CD4-positive, alpha-beta memory T cell (primary cell): ENCODE results near the gene PDILT. TPM values are rescaled to one million over a fixed set of nuclear protein-coding genes. Genes with fewer than 3 reads are reported as not detected.

Source experiments
- CTCF ChIA-PET: fragments of 350-600 bp; sonication (Branson Sonifier 250); formaldehyde crosslinking; loops from one replicate; lab custom pipeline; 2021; ENCODE audit warnings: inconsistent platforms; ENCODE audit not compliant: partially characterized antibody; lab: Charles Lee
- POLR2A ChIA-PET: fragments of 350-600 bp; sonication (Branson Sonifier 250); formaldehyde crosslinking; loops from one replicate; lab custom pipeline; 2021; ENCODE audit not compliant: partially characterized antibody; lab: Charles Lee
- DNase-seq, 5 donors: peaks; one replicate each; pipeline versions ENCODE4 v3.0.0 to v3.0.0-alpha.2; 2020 to 2022; ENCODE audit warnings: mixed read lengths in 1 of 5
- H3K27ac ChIP-seq: one replicate; pipeline ENCODE4 v1.7.0; 2013; ENCODE audit warnings: low read depth, low read length
- H3K27me3 ChIP-seq: 2 replicates; pipeline ENCODE4 v1.7.0; 2013; ENCODE audit warnings: mild to moderate bottlenecking, low read length, moderate library complexity; ENCODE audit not compliant: insufficient read depth
- H3K36me3 ChIP-seq: 2 replicates; pipeline ENCODE4 v1.7.0; 2013; ENCODE audit warnings: mild to moderate bottlenecking, low read length, moderate library complexity; ENCODE audit not compliant: insufficient read depth
- H3K4me1 ChIP-seq: 2 replicates; pipeline ENCODE4 v1.7.0; 2013; ENCODE audit warnings: mild to moderate bottlenecking, low read length, moderate library complexity; ENCODE audit not compliant: insufficient read depth
- H3K4me3 ChIP-seq, 2 donors: one replicate each; pipeline ENCODE4 v1.7.0; 2013; ENCODE audit warnings: low read length in 2 of 2, mild to moderate bottlenecking in 1 of 2
- H3K9me3 ChIP-seq, 2 donors: one replicate each; pipeline ENCODE4 v1.7.0; 2013; ENCODE audit warnings: low read length in 2 of 2, control low read depth in 1 of 2; ENCODE audit not compliant: control insufficient read depth in 1 of 2
- H3K27ac Mint-ChIP-seq, 7 donors: one replicate each; pipeline ENCODE4 v1.8.0; 2020 to 2021; ENCODE audit warnings: mixed read lengths in 7 of 7, mild to moderate bottlenecking in 6 of 7, inconsistent platforms in 3 of 7, moderate library complexity in 3 of 7
- H3K27me3 Mint-ChIP-seq, 2 donors: one replicate each; pipeline ENCODE4 v1.8.0; 2020 to 2021; ENCODE audit warnings: mixed read lengths in 2 of 2
- H3K36me3 Mint-ChIP-seq, 2 donors: one replicate each; pipeline ENCODE4 v1.8.0; 2020 to 2021; ENCODE audit warnings: mixed read lengths in 2 of 2, inconsistent platforms in 1 of 2, mild to moderate bottlenecking in 1 of 2
- H3K4me1 Mint-ChIP-seq, 4 donors: one replicate each; pipeline ENCODE4 v1.8.0; 2020 to 2021; ENCODE audit warnings: mixed read lengths in 4 of 4, mild to moderate bottlenecking in 1 of 4
- H3K4me3 Mint-ChIP-seq, 8 donors: one replicate each; pipeline ENCODE4 v1.8.0; 2020 to 2021; ENCODE audit warnings: mixed read lengths in 8 of 8, mild to moderate bottlenecking in 7 of 8, moderate library complexity in 6 of 8, inconsistent platforms in 3 of 8
- H3K9me3 Mint-ChIP-seq, 8 donors: one replicate each; pipeline ENCODE4 v1.8.0; 2020 to 2021; ENCODE audit warnings: mixed read lengths in 8 of 8, mild to moderate bottlenecking in 5 of 8, inconsistent platforms in 3 of 8, moderate library complexity in 1 of 8
- intact Hi-C: fragments of 100-400 bp; cut with micrococcal nuclease; formaldehyde crosslinking; loops from one replicate; pipeline ENCODE4 v1.15.1; 2023
- polyA plus RNA-seq, 2 donors: library from polyadenylated mRNA; unstranded; fragments of 300-500 nt; fragmentation: Illumina TruSeq; gene quantifications; one replicate each; pipeline ENCODE4 v1.2.3, GENCODE V29; 2021
- total RNA-seq, 2 experiments: library from RNA; stranded (reverse); gene quantifications; one replicate each; pipeline ENCODE4 v1.2.3, GENCODE V29; 2021

PDILT gene
- total and polyA plus RNA-seq, 4 experiments from 2014 or later: not detected

DNA sequence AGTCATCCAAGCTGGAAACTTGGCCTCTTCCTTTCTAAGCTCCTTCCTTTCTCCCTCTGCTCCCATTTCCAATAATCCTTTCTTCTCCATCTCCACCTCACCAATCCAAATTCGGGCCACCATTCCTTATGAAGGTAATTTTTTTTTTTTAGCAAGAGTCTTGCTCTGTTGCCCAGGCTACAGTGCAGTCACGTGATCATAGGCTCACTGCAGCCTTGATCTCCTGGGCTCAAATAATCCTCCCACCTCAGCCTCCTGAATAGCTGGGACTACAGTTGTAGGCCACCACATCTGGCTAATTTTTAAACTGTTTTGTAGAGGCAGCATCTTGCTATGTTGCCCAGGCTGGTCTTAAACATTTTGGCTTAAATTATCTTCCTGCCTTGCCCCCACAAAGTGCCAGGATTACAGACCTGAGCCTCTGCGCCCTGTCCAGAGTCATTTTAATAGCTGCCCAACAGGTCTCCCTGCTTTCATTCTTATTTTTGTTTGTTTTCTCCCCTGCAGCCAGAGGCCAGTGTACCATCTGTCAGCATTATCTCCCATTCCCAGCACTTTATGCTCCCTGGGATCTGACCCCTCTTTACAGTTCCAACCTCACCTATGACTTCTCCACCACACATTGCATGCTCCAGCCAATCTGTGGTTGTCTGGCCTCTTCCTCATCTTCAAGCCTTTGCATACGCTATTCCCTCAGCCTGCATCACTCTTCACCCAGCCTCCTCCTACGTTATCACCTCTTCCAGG is 75.0 kb downstream of the PDILT start:
- no peak overlapping the region for H3K4me3 ChIP-seq
- no peaks in the 10 kb centered on the region for H3K4me1 ChIP-seq
- CTCF ChIA-PET: no interaction called here
- intact Hi-C loops: no loop called here
- H3K36me3 Mint-ChIP-seq: no peaks in the 10 kb centered on the region
- H3K27me3 Mint-ChIP-seq: peaks cover 0 to 2% of the 10 kb centered on the region in 2 donors
- H3K4me3 Mint-ChIP-seq: no peak overlapping the region
- H3K27ac ChIP-seq: no peak overlapping the region
- H3K36me3 ChIP-seq: no peaks in the 10 kb centered on the region
- H3K27me3 ChIP-seq: no peaks in the 10 kb centered on the region
- H3K9me3 Mint-ChIP-seq: peaks cover 0 to 4% (median under 1%) of the 10 kb centered on the region in 8 donors
- POLR2A ChIA-PET: no interaction called here
- no peak for DNase-seq
- no peaks in the 10 kb centered on the region for H3K4me1 Mint-ChIP-seq
- H3K9me3 ChIP-seq: no peaks in the 10 kb centered on the region
- H3K27ac Mint-ChIP-seq: no peak overlapping the region

- peaks cover 0 to 2% of the 10 kb centered on the region in 2 donors for H3K27me3 Mint-ChIP-seq
- H3K36me3 Mint-ChIP-seq: no peaks in the 10 kb centered on the region
- intact Hi-C loops: no loop called here
- no peak within 1 kb of the TSS for H3K4me3 Mint-ChIP-seq
- H3K27me3 ChIP-seq: no peaks in the 10 kb centered on the region
- no peak within 1 kb of the TSS for H3K4me3 ChIP-seq
- no peak within 1 kb of the TSS for H3K27ac ChIP-seq
- CTCF ChIA-PET: no interaction called here
- no peaks in the 10 kb centered on the region for H3K4me1 Mint-ChIP-seq
- no peak for DNase-seq
- no peaks in the 10 kb centered on the region for H3K36me3 ChIP-seq
- H3K27ac Mint-ChIP-seq: no peak within 1 kb of the TSS
- POLR2A ChIA-PET: no interaction called here
- H3K4me1 ChIP-seq: no peaks in the 10 kb centered on the region
- peaks cover 0 to 4% (median under 1%) of the 10 kb centered on the region in 8 donors for H3K9me3 Mint-ChIP-seq
- H3K9me3 ChIP-seq: no peaks in the 10 kb centered on the region
These were observed 77.0 kb downstream of the PDILT start, which contains the start of gene GP2 for GRCh38 chr16:20327444-20328041. Gene GP2, minus strand, starts transcription at chr16:20327513. Its CDS starts 1,082 bp downstream, at chr16:20326431.

GRCh38 chr16:20326321-20326720 is 78.2 kb downstream of the PDILT start:
- ChIA-PET CTCF (interaction anchor here (0.9 kb wide), 1 partner anchor 8 kb away, joined by 3 read pairs; no protein-coding TSS in a partner anchor), POLR2A (no interaction called here)
- Histone ChIP-seq H3K4me1 (no peaks in the 10 kb centered on the region), H3K27me3 (no peaks in the 10 kb centered on the region), H3K36me3 (no peaks in the 10 kb centered on the region), H3K4me3 (no peak overlapping the region), H3K27ac (no peak overlapping the region), H3K9me3 (no peaks in the 10 kb centered on the region)
- intact Hi-C loops: no loop called here
- Mint-ChIP-seq H3K4me1 (no peaks in the 10 kb centered on the region), H3K27me3 (peaks cover 0 to 3% of the 10 kb centered on the region in 2 donors), H3K4me3 (no peak overlapping the region), H3K9me3 (peaks cover 0 to 4% (median under 1%) of the 10 kb centered on the region in 8 donors), H3K36me3 (no peaks in the 10 kb centered on the region), H3K27ac (no peak overlapping the region)
- no peak for DNase-seq

- no peak overlapping the region for H3K4me3 ChIP-seq
- no peaks in the 10 kb centered on the region for H3K27me3 ChIP-seq
- no peak overlapping the region for H3K27ac ChIP-seq
- H3K36me3 ChIP-seq: no peaks in the 10 kb centered on the region
- no peaks in the 10 kb centered on the region for H3K4me1 Mint-ChIP-seq
- no peaks in the 10 kb centered on the region for H3K36me3 Mint-ChIP-seq
- no peak for DNase-seq
- H3K4me3 Mint-ChIP-seq: no peak overlapping the region
- ChIA-PET POLR2A (no interaction called here), CTCF (no interaction called here)
- peaks cover 0 to 4% (median under 1%) of the 10 kb centered on the region in 8 donors for H3K9me3 Mint-ChIP-seq
- H3K27me3 Mint-ChIP-seq: peaks cover 2 to 3% of the 10 kb centered on the region in 2 donors
- intact Hi-C loops: no loop called here
- H3K9me3 ChIP-seq: no peaks in the 10 kb centered on the region
- no peaks in the 10 kb centered on the region for H3K4me1 ChIP-seq
- H3K27ac Mint-ChIP-seq: no peak overlapping the region
These were observed 79.5 kb downstream of the PDILT start for GRCh38 chr16:20325005-20325404.

DNA sequence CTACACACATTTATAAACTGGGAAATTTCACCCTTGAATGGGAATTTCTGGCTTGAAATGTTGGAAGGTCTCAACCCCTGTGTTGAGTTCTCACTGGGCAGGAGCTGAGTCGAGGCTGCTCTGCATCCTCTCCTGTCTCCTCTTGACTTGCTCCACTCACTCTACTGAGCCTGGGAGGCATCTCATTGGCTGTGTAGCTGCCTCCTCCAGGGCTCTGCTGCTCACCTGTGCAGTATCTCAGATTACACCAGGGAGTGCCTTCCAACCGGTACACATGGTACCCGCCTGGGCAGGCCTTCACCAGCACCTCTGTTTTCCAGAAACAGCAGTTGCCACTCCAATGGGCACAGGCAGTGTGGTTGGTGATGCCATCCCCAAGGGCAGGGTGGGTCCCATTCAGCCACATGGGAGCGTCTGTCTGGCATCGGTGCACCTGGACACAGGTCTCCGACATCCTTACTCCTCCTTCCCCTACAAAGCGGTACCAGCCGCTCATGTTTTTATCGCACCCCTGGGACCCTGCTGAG is 80.9 kb downstream of the PDILT start:
- Histone ChIP-seq H3K36me3 (no peaks in the 10 kb centered on the region), H3K4me3 (no peak overlapping the region), H3K27ac (no peak overlapping the region), H3K9me3 (no peaks in the 10 kb centered on the region), H3K27me3 (no peaks in the 10 kb centered on the region), H3K4me1 (no peaks in the 10 kb centered on the region)
- Mint-ChIP-seq H3K9me3 (peaks cover 0 to 2% (median 0%) of the 10 kb centered on the region in 8 donors), H3K27ac (no peak overlapping the region), H3K4me1 (no peaks in the 10 kb centered on the region), H3K4me3 (no peak overlapping the region), H3K36me3 (no peaks in the 10 kb centered on the region), H3K27me3 (peaks cover 1 to 2% of the 10 kb centered on the region in 2 donors)
- no peak for DNase-seq
- ChIA-PET POLR2A (no interaction called here), CTCF (no interaction called here)
- intact Hi-C loops: no loop called here

- ChIA-PET POLR2A (no interaction called here), CTCF (no interaction called here)
These were observed 81.8 kb downstream of the PDILT start for GRCh38 chr16:20322696-20323095.

GRCh38 chr16:20321671-20322070 is 82.9 kb downstream of the PDILT start:
- H3K27ac Mint-ChIP-seq: no peak overlapping the region
- Histone ChIP-seq H3K27ac (no peak overlapping the region), H3K9me3 (no peaks in the 10 kb centered on the region), H3K4me1 (no peaks in the 10 kb centered on the region), H3K4me3 (no peak overlapping the region), H3K27me3 (no peaks in the 10 kb centered on the region), H3K36me3 (no peaks in the 10 kb centered on the region)
- no peak for DNase-seq
- no peaks in the 10 kb centered on the region for H3K4me1 Mint-ChIP-seq
- no peaks in the 10 kb centered on the region for H3K36me3 Mint-ChIP-seq
- H3K27me3 Mint-ChIP-seq: peaks cover 1 to 2% of the 10 kb centered on the region in 2 donors
- intact Hi-C loops: no loop called here
- H3K4me3 Mint-ChIP-seq: peak overlapping the region in 1 of 8 donors; percentile 13
- H3K9me3 Mint-ChIP-seq: peaks cover 0 to 2% (median 0%) of the 10 kb centered on the region in 8 donors
- CTCF ChIA-PET: no interaction called here
- POLR2A ChIA-PET: no interaction called here

More at GRCh38 chr16:20322696-20323095, 81.8 kb downstream of the PDILT start:
- H3K9me3 Mint-ChIP-seq: peaks cover 0 to 2% (median 0%) of the 10 kb centered on the region in 8 donors
- no peak overlapping the region for H3K27ac Mint-ChIP-seq
- DNase-seq: no peak
- H3K36me3 Mint-ChIP-seq: no peaks in the 10 kb centered on the region
- no peaks in the 10 kb centered on the region for H3K36me3 ChIP-seq
- H3K9me3 ChIP-seq: no peaks in the 10 kb centered on the region
- no peaks in the 10 kb centered on the region for H3K4me1 Mint-ChIP-seq
- H3K4me1 ChIP-seq: no peaks in the 10 kb centered on the region
- H3K27ac ChIP-seq: no peak overlapping the region
- no peaks in the 10 kb centered on the region for H3K27me3 ChIP-seq
- no peak overlapping the region for H3K4me3 Mint-ChIP-seq
- peaks cover 1 to 2% of the 10 kb centered on the region in 2 donors for H3K27me3 Mint-ChIP-seq
- no peak overlapping the region for H3K4me3 ChIP-seq
- intact Hi-C loops: no loop called here
